HepG2 (cell line): Measurements from ENCODE around the gene PLA2G4B. TPM values are rescaled to one million over a fixed set of nuclear protein-coding genes. Genes with fewer than 3 reads are reported as not detected.

ENCODE experiments used
- ATAC-seq: fragments of 200-7000 bp; cut with Tn5 transposase; 3 replicates; pipeline ENCODE4 v1.9.1; 2020; ENCODE audit warnings: mild to moderate bottlenecking, moderate library complexity
- BruUV-seq: library from RNA; stranded (reverse); fragments of 400-500 nt; replicated peaks from 2 replicates; lab custom pipeline; 2021; lab: Mats Ljungman, UMichigan
- CTCF ChIA-PET: fragments of 300-600 bp; formaldehyde crosslinking; extraction: SDS; loops from one replicate; lab custom pipeline; 2021; ENCODE audit warnings: low total read pairs, inconsistent platforms, low intra/inter-chr PET ratio; lab: Yijun Ruan, JAX
- POLR2A ChIA-PET: fragments of 350-600 bp; sonication (Branson Sonifier 250); formaldehyde crosslinking; loops from one replicate; lab custom pipeline; 2020; ENCODE audit warnings: antibody characterized with exemption, inconsistent platforms; lab: Yijun Ruan, JAX
- DNase-seq: peaks from one replicate; pipeline ENCODE4 v3.0.0-alpha.2; 2015; ENCODE audit warnings: low spot score
- FAIRE-seq: peaks from 3 replicates; lab custom pipeline; 2011; peaks lifted over from hg19 to GRCh38; lab: Jason Lieb, UNC
- H2AFZ ChIP-seq: one replicate; pipeline ENCODE4 v1.6.1; 2011; ENCODE audit warnings: low read length, inconsistent platforms
- H3K27ac ChIP-seq: fragments of 300-600 bp; 3 replicates; pipeline ENCODE4 v1.8.0; 2011; ENCODE audit warnings: mixed run types, mild to moderate bottlenecking, mixed read lengths, low read length, inconsistent platforms; ENCODE audit not compliant: insufficient read depth; ENCODE audit errors: extremely low read length
- H3K27me3 ChIP-seq, 2 experiments: fragments of 200-600 bp in 1 of 2; 2 replicates in 1 of 2; 3 replicates in 1 of 2; pipeline versions ENCODE4 v1.6.0 to v1.8.0; 2011; ENCODE audit warnings: low read length in 2 of 2, mild to moderate bottlenecking in 2 of 2, moderate library complexity in 2 of 2, inconsistent platforms in 1 of 2; ENCODE audit not compliant: insufficient read depth in 2 of 2, control insufficient read depth in 1 of 2
- H3K36me3 ChIP-seq, 2 experiments: fragments of 200-600 bp in 1 of 2; replicated peaks in 1 of 2; 2 replicates in 1 of 2; 3 replicates in 1 of 2; pipeline versions ENCODE4 v1.5.1 to v1.8.0; 2011; ENCODE audit warnings: low read length in 2 of 2, inconsistent platforms in 1 of 2; ENCODE audit not compliant: insufficient read depth in 2 of 2, control insufficient read depth in 1 of 2
- H3K4me1 ChIP-seq: 2 replicates; pipeline ENCODE4 v1.5.1; 2012; ENCODE audit warnings: low read length, inconsistent platforms; ENCODE audit not compliant: insufficient read depth
- H3K4me2 ChIP-seq: 2 replicates; pipeline ENCODE4 v1.6.0; 2011; ENCODE audit warnings: low read depth, low read length, inconsistent platforms
- H3K4me3 ChIP-seq, 3 experiments: fragments of 200-600 bp in 1 of 3; sonication (generic), shearing (Covaris generic) in 1 of 3; replicated peaks in 1 of 3; 2 replicates each; pipeline ENCODE4 v1.5.1; 2011 to 2016; ENCODE audit warnings: low read length in 3 of 3, inconsistent platforms in 2 of 3, low read depth in 2 of 3, mild to moderate bottlenecking in 2 of 3, control low read depth in 1 of 3, mixed read lengths in 1 of 3; ENCODE audit not compliant: insufficient read depth in 1 of 3
- H3K79me2 ChIP-seq: one replicate; pipeline ENCODE4 v1.6.1; 2011; ENCODE audit warnings: low read length, inconsistent platforms; ENCODE audit not compliant: insufficient read depth
- H3K9ac ChIP-seq: 2 replicates; pipeline ENCODE4 v1.6.0; 2011; ENCODE audit warnings: mild to moderate bottlenecking, low read depth, low read length, inconsistent platforms; ENCODE audit not compliant: insufficient read depth
- H3K9me3 ChIP-seq: 2 replicates; pipeline ENCODE4 v1.5.1; 2012; ENCODE audit warnings: mild to moderate bottlenecking, low read length
- H4K20me1 ChIP-seq: 2 replicates; pipeline ENCODE4 v1.6.0; 2011; ENCODE audit warnings: inconsistent platforms, mild to moderate bottlenecking, low read length, moderate library complexity; ENCODE audit not compliant: insufficient read depth
- E2F2 ChIP-seq: sonication (generic); formaldehyde crosslinking; IDR thresholded peaks from 2 replicates; pipeline ENCODE4 v1.4.0; 2020; ENCODE audit warnings: missing genetic modification reagents, borderline replicate concordance
- KDM2A ChIP-seq: sonication (generic); formaldehyde crosslinking; IDR thresholded peaks from 2 replicates; pipeline ENCODE4 v1.4.0; 2020; ENCODE audit warnings: low read depth, missing genetic modification reagents, borderline replicate concordance
- MAF1 ChIP-seq: sonication (generic); formaldehyde crosslinking; IDR thresholded peaks from 2 replicates; pipeline ENCODE4 v1.5.0; 2020; ENCODE audit warnings: missing genetic modification reagents, borderline replicate concordance
- NR1H2 ChIP-seq: sonication (generic); formaldehyde crosslinking; IDR thresholded peaks from 2 replicates; pipeline ENCODE4 v1.8.1; 2022; ENCODE audit warnings: low read depth, missing genetic modification reagents, borderline replicate concordance
- ONECUT2 ChIP-seq: sonication (generic); formaldehyde crosslinking; IDR thresholded peaks from 2 replicates; pipeline ENCODE4 v1.4.0; 2020; ENCODE audit warnings: missing genetic modification reagents
- TAF15 ChIP-seq: fragments of 200-400 bp; formaldehyde crosslinking; IDR thresholded peaks from one replicate; pipeline ENCODE4 v1.6.1; 2018; ENCODE audit warnings: mild to moderate bottlenecking, low read depth, low read length; ENCODE audit not compliant: poor library complexity, severe bottlenecking
- TCF7 ChIP-seq: sonication (generic); IDR thresholded peaks from 2 replicates; pipeline ENCODE4 v1.6.1; 2016; ENCODE audit warnings: antibody characterized with exemption, low read depth
- ZNF34 ChIP-seq: sonication (generic); formaldehyde crosslinking; IDR thresholded peaks from 2 replicates; pipeline ENCODE4 v1.4.0; 2020; ENCODE audit warnings: mild to moderate bottlenecking, missing genetic modification reagents, borderline replicate concordance
- ZNF383 ChIP-seq: sonication (generic); formaldehyde crosslinking; IDR thresholded peaks from 2 replicates; pipeline ENCODE4 v1.4.0; 2020; ENCODE audit warnings: missing genetic modification reagents, mild to moderate bottlenecking, borderline replicate concordance
- ZNF552 ChIP-seq: sonication (generic); formaldehyde crosslinking; IDR thresholded peaks from 2 replicates; pipeline ENCODE4 v1.9.0; 2022; ENCODE audit warnings: missing genetic modification reagents, mild to moderate bottlenecking, borderline replicate concordance
- WGBS: methylation state at CpG from one replicate; pipeline ENCODE4 v1.1.6; 2017; ENCODE audit warnings: low lambda C conversion rate; 5-methylcytosine and 5-hydroxymethylcytosine counted together
- in situ Hi-C: cut with HindIII; loops from 2 replicates; pipeline ENCODE4 v1.10.0; 2017; ENCODE audit warnings: low pct_unique_long_range_greater_than_20kb; ENCODE audit not compliant: extremely low pct_ligation_motif_present
- intact Hi-C: fragments of 100-400 bp; cut with micrococcal nuclease; formaldehyde crosslinking; loops from one replicate; pipeline ENCODE4 v1.10.0; 2022; ENCODE audit not compliant: unreplicated experiment
- polyA plus RNA-seq, 8 experiments: library from polyadenylated mRNA; depleted of rRNA in 3 of 8; stranded (reverse) in 7 of 8; unstranded in 1 of 8; fragments of >200 nt; fragmentation: Illumina TruSeq in 4 of 8; extraction: Trizol in 4 of 8; gene quantifications; 2 replicates each; pipeline versions ENCODE4 v1.2.1 to v1.2.3, GENCODE V29; 2011 to 2016; ENCODE audit warnings: low read depth in 4 of 8, missing spikeins in 1 of 8, mixed read lengths in 1 of 8; ENCODE audit not compliant: insufficient read depth in 1 of 8
- total RNA-seq, 5 experiments: library from RNA; depleted of rRNA; stranded (reverse); fragments of >200 nt; fragmentation: Illumina TruSeq; extraction: Trizol; gene quantifications; 2 replicates each; pipeline ENCODE4 v1.2.3, GENCODE V29; 2016; ENCODE audit warnings: low read depth in 1 of 5
- TF ChIP-seq, protein P1 (sequence below): sonication (generic); formaldehyde crosslinking; IDR thresholded peaks from 2 replicates; pipeline ENCODE4 v1.4.0; 2020; ENCODE audit warnings: missing genetic modification reagents, borderline replicate concordance
- TF ChIP-seq, protein P2 (sequence below): sonication (generic); formaldehyde crosslinking; IDR thresholded peaks from 2 replicates; pipeline ENCODE4 v1.4.0; 2020; ENCODE audit warnings: missing genetic modification reagents
- TF ChIP-seq, protein P3 (sequence below): sonication (generic); formaldehyde crosslinking; IDR thresholded peaks from 2 replicates; pipeline ENCODE4 v1.4.0; 2020; ENCODE audit warnings: missing genetic modification reagents, borderline replicate concordance
- TF ChIP-seq, protein P4 (sequence below): sonication (generic); formaldehyde crosslinking; IDR thresholded peaks from 2 replicates; pipeline ENCODE4 v1.8.1; 2023; ENCODE audit warnings: missing genetic modification reagents, mild to moderate bottlenecking, borderline replicate concordance

Gene PLA2G4B
- total and polyA plus RNA-seq, 2 of the 13 experiments (the other 11 are each of a cell fraction or from before 2014, with no cell fraction given) = 5.1 to 8.0 TPM

DNA sequence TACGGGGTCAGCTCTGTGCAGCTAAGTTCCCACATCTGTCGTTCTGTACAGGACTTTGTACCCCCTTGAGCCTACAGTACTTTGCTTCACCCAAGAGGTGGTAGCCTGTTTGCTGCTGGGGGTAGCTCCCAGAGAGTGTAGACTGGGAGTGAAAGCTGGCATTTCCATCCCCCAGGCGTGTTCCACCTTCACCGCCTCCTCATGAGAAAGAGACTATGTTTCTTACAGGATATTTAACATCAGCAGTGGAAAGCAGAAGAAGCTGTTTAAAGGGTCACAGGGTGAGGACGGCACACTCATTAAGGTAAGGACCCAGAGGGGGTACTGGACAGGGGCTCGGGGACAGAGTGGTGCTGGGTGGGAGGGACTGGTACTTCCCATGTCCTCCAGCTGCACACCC, 20.9 kb upstream of the PLA2G4B start (continued):
- TF ChIP-seq, protein P1, sequence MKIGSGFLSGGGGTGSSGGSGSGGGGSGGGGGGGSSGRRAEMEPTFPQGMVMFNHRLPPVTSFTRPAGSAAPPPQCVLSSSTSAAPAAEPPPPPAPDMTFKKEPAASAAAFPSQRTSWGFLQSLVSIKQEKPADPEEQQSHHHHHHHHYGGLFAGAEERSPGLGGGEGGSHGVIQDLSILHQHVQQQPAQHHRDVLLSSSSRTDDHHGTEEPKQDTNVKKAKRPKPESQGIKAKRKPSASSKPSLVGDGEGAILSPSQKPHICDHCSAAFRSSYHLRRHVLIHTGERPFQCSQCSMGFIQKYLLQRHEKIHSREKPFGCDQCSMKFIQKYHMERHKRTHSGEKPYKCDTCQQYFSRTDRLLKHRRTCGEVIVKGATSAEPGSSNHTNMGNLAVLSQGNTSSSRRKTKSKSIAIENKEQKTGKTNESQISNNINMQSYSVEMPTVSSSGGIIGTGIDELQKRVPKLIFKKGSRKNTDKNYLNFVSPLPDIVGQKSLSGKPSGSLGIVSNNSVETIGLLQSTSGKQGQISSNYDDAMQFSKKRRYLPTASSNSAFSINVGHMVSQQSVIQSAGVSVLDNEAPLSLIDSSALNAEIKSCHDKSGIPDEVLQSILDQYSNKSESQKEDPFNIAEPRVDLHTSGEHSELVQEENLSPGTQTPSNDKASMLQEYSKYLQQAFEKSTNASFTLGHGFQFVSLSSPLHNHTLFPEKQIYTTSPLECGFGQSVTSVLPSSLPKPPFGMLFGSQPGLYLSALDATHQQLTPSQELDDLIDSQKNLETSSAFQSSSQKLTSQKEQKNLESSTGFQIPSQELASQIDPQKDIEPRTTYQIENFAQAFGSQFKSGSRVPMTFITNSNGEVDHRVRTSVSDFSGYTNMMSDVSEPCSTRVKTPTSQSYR (CRISPR knock-in tag) = no peak
- TF ChIP-seq NR1H2 = no peak
- TF ChIP-seq ZNF552 (CRISPR knock-in tag) = no peak
- TF ChIP-seq TCF7 = no peak
- TF ChIP-seq, protein P2, sequence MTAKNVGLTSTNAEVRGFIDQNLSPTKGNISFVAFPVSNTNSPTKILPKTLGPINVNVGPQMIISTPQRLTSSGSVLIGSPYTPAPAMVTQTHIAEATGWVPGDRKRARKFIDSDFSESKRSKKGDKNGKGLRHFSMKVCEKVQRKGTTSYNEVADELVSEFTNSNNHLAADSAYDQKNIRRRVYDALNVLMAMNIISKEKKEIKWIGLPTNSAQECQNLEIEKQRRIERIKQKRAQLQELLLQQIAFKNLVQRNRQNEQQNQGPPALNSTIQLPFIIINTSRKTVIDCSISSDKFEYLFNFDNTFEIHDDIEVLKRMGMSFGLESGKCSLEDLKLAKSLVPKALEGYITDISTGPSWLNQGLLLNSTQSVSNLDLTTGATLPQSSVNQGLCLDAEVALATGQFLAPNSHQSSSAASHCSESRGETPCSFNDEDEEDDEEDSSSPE (CRISPR knock-in tag) = no peak

DNA sequence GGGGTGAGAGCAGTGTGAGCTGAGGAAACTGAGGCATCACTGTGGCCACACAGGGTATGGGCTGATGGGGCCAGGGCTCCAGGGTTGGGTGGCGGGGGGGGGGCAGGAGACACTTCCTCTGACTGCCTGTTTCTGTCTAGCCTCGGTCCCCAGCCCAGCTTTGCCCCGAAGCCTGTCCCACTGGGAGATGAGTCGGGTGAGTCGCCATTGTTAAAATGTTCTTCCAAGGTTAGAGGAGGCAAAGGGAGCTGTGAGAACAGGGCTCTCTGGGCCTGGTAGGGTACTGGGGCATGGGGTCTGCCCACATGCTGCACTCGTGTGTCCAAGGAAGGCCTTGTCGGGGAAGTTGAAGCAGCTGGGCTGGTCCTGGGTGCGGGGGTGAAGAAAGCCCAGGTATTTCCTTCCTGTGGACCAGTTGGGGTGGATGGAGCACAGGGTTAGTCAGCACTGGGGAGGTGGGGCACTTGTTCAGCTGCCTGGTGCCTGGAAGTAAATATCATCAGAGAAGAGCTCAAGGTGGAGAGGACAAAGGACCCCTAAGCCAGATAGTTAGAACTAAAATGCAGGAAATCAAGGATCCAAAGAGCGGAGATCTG, 19.1 kb upstream of the PLA2G4B start:
- H4K20me1 ChIP-seq = no peaks in the 10 kb centered on the region
- intact Hi-C loops (no loop called here), in situ Hi-C loops (no loop called here)
- H3K4me1 ChIP-seq = no peaks in the 10 kb centered on the region
- no peaks in the 10 kb centered on the region for H3K79me2 ChIP-seq
- ChIA-PET POLR2A (no interaction called here), CTCF (no interaction called here)
- H3K4me2 ChIP-seq = no peak overlapping the region
- H3K36me3 ChIP-seq = peaks cover 3 to 28% of the 10 kb centered on the region in 2 experiments; a peak in 4 of 5 replicates
- H3K9ac ChIP-seq = no peak overlapping the region
- no TSS peak for BruUV-seq
- no peak for DNase-seq
- no peak overlapping the region for H3K4me3 ChIP-seq
- no peaks in the 10 kb centered on the region for H3K27me3 ChIP-seq
- no peak overlapping the region for H3K27ac ChIP-seq
- H2AFZ ChIP-seq = no peak overlapping the region
- FAIRE-seq = no peak
- no peaks in the 10 kb centered on the region for H3K9me3 ChIP-seq
- WGBS = 93% methylated on average over 7 of the region's 9 CpGs
- ATAC-seq = no peak
- TF ChIP-seq E2F2 (CRISPR knock-in tag) = no peak
- TF ChIP-seq ZNF383 (CRISPR knock-in tag) = no peak
- TF ChIP-seq MAF1 (CRISPR knock-in tag) = no peak
- TF ChIP-seq, protein P3, sequence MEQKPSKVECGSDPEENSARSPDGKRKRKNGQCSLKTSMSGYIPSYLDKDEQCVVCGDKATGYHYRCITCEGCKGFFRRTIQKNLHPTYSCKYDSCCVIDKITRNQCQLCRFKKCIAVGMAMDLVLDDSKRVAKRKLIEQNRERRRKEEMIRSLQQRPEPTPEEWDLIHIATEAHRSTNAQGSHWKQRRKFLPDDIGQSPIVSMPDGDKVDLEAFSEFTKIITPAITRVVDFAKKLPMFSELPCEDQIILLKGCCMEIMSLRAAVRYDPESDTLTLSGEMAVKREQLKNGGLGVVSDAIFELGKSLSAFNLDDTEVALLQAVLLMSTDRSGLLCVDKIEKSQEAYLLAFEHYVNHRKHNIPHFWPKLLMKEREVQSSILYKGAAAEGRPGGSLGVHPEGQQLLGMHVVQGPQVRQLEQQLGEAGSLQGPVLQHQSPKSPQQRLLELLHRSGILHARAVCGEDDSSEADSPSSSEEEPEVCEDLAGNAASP (CRISPR knock-in tag) = no peak
- TF ChIP-seq ZNF552 (CRISPR knock-in tag) = no peak
- TF ChIP-seq KDM2A = no peak
- no peak for TF ChIP-seq ZNF34 (CRISPR knock-in tag)
- no peak for TF ChIP-seq ONECUT2 (CRISPR knock-in tag)
- TF ChIP-seq TAF15 = no peak
- TF ChIP-seq, protein P4, sequence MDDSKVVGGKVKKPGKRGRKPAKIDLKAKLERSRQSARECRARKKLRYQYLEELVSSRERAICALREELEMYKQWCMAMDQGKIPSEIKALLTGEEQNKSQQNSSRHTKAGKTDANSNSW (CRISPR knock-in tag) = no peak
